Body of pancreas (tissue), 4 donors: ENCODE results near the gene RFXAP.

Experiments used
- CTCF ChIP-seq, 7 experiments: fragments of 450-650 bp in 4 of 7; fragments of 200-600 bp in 3 of 7; sonication (generic) in 3 of 7; IDR thresholded peaks; one replicate each; pipeline ENCODE4 v1.5.1; 2016 to 2019; ENCODE audit warnings: antibody characterized with exemption in 7 of 7
- POLR2A ChIP-seq, 3 donors: fragments of 450-650 bp; IDR thresholded peaks; one replicate each; pipeline ENCODE4 v1.6.1; 2016; ENCODE audit warnings: antibody characterized with exemption in 3 of 3, mild to moderate bottlenecking in 2 of 3

GRCh38 chr13:36804588-36804987, 14.4 kb upstream of the RFXAP start:
- no peak for TF ChIP-seq CTCF (IDR thresholded peaks at IDR 0.05)
- TF ChIP-seq POLR2A (IDR thresholded peaks at IDR 0.05), result no peak
